ENCODE results near the gene TCTN2. TPM values are rescaled to one million over a fixed set of nuclear protein-coding genes. Genes with fewer than 3 reads are reported as not detected.

TCTN2 gene
- total and polyA plus RNA-seq, 2 of the 4 experiments (the other 2 are of a cell fraction): 8.4 to 13.6 TPM

GRCh38 chr12:123732251-123732650 is 61.3 kb downstream of the TCTN2 start:
- POLR2A ChIA-PET (ENCODE audit: unreplicated experiment): interaction anchor here (0.6 kb wide), 1 partner anchor 68 kb away, joined by 5 read pairs; no protein-coding TSS in a partner anchor
- H3K36me3 ChIP-seq (ENCODE audit: control insufficient read depth, insufficient read depth, low read length): peaks cover 52% of the 10 kb centered on the region
- no peaks in the 10 kb centered on the region for H3K9me3 ChIP-seq (ENCODE audit: control insufficient read depth, insufficient read depth, low read length)
- no peak overlapping the region for H3K23ac ChIP-seq (ENCODE audit: low read depth, low read length)
- H2BK20ac ChIP-seq (ENCODE audit: low read depth, low read length): no peak overlapping the region
- intact Hi-C loops (cut with micrococcal nuclease) (no loop called here), dilution Hi-C loops (cut with HindIII; ENCODE audit: low sequenced_read_pairs, unreplicated experiment) (no loop called here), in situ Hi-C loops (cut with MboI; ENCODE audit: low sequenced_read_pairs) (no loop called here)
- DNase-seq (no peak), ATAC-seq (ENCODE audit: low read depth) (no peak)
- no peaks in the 10 kb centered on the region for H3K4me1 ChIP-seq (ENCODE audit: control insufficient read depth, insufficient read depth, low read length)
- no peak overlapping the region for H2BK120ac ChIP-seq (ENCODE audit: low read depth, low read length)
- no peak overlapping the region for H2BK15ac ChIP-seq (ENCODE audit: low read depth, low read length)
- no TSS peak for BruUV-seq (replicated peaks)
- no peak overlapping the region for H3K4ac ChIP-seq (ENCODE audit: low read depth, low read length)
- H3K4me2 ChIP-seq (ENCODE audit: low read depth, low read length): no peak overlapping the region
- CTCF ChIA-PET: no interaction called here
- no peaks in the 10 kb centered on the region for H3K9me1 ChIP-seq (ENCODE audit: insufficient read depth, low read length)
- no peaks in the 10 kb centered on the region for H4K20me1 ChIP-seq (ENCODE audit: insufficient read depth, low read length)
- H3K27me3 ChIP-seq (ENCODE audit: control insufficient read depth, insufficient read depth, low read length): no peaks in the 10 kb centered on the region
- no peak overlapping the region for H3K14ac ChIP-seq (replicated peaks; ENCODE audit: low read depth, low read length)
- WGBS, 2 experiments (ENCODE audit: extremely low coverage in 2 of 2, insufficient read length in 1 of 2): 95% methylated on average over 6 of the region's 12 CpGs; no CpG with 5 or more reads in 1 of the 2 experiments
- no peaks in the 10 kb centered on the region for H3K79me1 ChIP-seq (ENCODE audit: low read depth in 1 of 2, low read length in 2 of 2)
- TF ChIP-seq ELK1 (IDR thresholded peaks at IDR 0.05; ENCODE audit: borderline replicate concordance, low read depth, low read length): no peak
- no peak for TF ChIP-seq SMC3 (IDR thresholded peaks at IDR 0.05; ENCODE audit: low read depth, low read length)
- no peak for TF ChIP-seq USF2 (IDR thresholded peaks at IDR 0.05; ENCODE audit: low read depth, low read length)
- TF ChIP-seq RCOR1 (IDR thresholded peaks at IDR 0.05; ENCODE audit: insufficient replicate concordance, low read length): no peak
- TF ChIP-seq BHLHE40 (IDR thresholded peaks at IDR 0.05; ENCODE audit: low read depth, low read length): no peak
- TF ChIP-seq RAD21 (IDR thresholded peaks at IDR 0.05; ENCODE audit: low read length): no peak
- TF ChIP-seq CTCF (conservative IDR thresholded peaks at IDR 0.05; ENCODE audit: low read depth, low read length): no peak
- no peak for TF ChIP-seq FOS (IDR thresholded peaks at IDR 0.05; ENCODE audit: low read depth, low read length)
- no peak overlapping the region for H3K9ac ChIP-seq (ENCODE audit: low read depth, low read length)
- H3K18ac ChIP-seq (ENCODE audit: low read depth, low read length): no peak overlapping the region
- H2AK5ac ChIP-seq (ENCODE audit: low read depth, low read length): no peak overlapping the region
- H2BK5ac ChIP-seq (ENCODE audit: low read depth, low read length, poor library complexity, severe bottlenecking): no peak overlapping the region
- H2AK9ac ChIP-seq (replicated peaks; ENCODE audit: low read depth, low read length, poor library complexity): no peak overlapping the region
- no peak overlapping the region for H3K56ac ChIP-seq (ENCODE audit: extremely low read depth, insufficient read depth, low read length)
- H2AFZ ChIP-seq (replicated peaks; ENCODE audit: low read length, poor library complexity): no peak overlapping the region
- H4K8ac ChIP-seq (ENCODE audit: low read depth in 2 of 2, low read length in 2 of 2): no peak overlapping the region
- no peak overlapping the region for H4K5ac ChIP-seq (ENCODE audit: low read depth, low read length)
- no peak overlapping the region for H3K4me3 ChIP-seq (ENCODE audit: insufficient read depth, low read depth, low read length)
- no peak overlapping the region for H3K27ac ChIP-seq (ENCODE audit: insufficient read depth, low read length)
- no peak overlapping the region for H4K91ac ChIP-seq (ENCODE audit: insufficient read depth, low read depth, low read length)

All from IMR-90 (cell line).